ENCODE data around the gene MTHFSD. TPM values are rescaled to one million over a fixed set of nuclear protein-coding genes. Genes with fewer than 3 reads are reported as not detected.

Gene MTHFSD
- polyA plus RNA-seq, 1 of the 3 experiments (the other 2 are of a cell fraction) = 15.6 TPM

DNA sequence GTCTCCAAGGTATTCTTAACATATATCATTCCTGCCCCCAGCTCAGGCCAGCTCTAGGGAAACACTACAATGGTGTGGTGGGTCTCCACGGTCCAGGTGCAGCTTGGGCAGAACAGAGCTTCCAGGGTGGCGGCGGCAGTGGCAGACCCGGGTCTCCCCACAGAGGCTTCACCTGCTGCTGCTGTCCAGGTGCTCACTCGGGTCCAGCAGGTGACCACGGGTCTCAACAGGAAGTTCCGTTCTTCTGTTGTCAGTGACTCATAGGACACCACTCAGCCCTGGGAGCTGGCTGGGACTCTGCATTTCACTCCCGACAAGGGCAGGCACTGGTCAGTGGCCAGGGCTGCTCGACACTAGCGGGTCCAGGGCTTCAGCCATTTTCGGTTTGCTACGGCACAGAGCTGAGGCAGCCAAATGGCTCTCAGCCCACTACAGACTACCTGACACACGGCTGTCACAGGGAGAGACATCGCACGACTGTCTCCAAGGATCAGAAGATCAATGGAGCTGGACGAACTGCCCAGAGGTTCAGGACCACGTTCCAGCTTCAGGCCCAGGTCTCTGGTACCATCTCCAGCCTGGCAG is 16.7 kb downstream of the MTHFSD start:
- Histone ChIP-seq H3K79me2 (ENCODE audit: insufficient read depth) (no peaks in the 10 kb centered on the region), H3K4me1 (ENCODE audit: control insufficient read depth in 1 of 2, insufficient read depth in 2 of 2, low read depth in 1 of 2, low read length in 1 of 2) (no peaks in the 10 kb centered on the region), H3F3A (replicated peaks; ENCODE audit: insufficient read depth) (no peaks in the 10 kb centered on the region), H4K20me1 (ENCODE audit: insufficient read depth) (no peaks in the 10 kb centered on the region), H3K9ac (no peak overlapping the region), H3K36me3 (replicated peaks in 1 of 2; ENCODE audit: control insufficient read depth in 1 of 2, insufficient read depth in 2 of 2, low read length in 1 of 2) (peaks cover 20 to 59% of the 10 kb centered on the region in 2 experiments), H3K4me3 (ENCODE audit: low read depth in 2 of 2, low read length in 1 of 2) (no peak overlapping the region), H3K27me3 (ENCODE audit: insufficient read depth) (no peaks in the 10 kb centered on the region), H3K27ac (ENCODE audit: low read depth in 2 of 2, low read length in 1 of 2) (no peak overlapping the region), H3K9me3 (no peaks in the 10 kb centered on the region), H3K9me2 (no peaks in the 10 kb centered on the region), H2AFZ (ENCODE audit: low read depth) (no peak overlapping the region), H3K4me2 (no peak overlapping the region)
- DNase-seq = no peak
- 100% methylated on average over 3 of the region's 17 CpGs for WGBS (ENCODE audit: low lambda C conversion rate)
- ChIA-PET POLR2A (no interaction called here), CTCF (interaction anchor here (1.2 kb wide), 1 partner anchor 20 kb away, joined by 4 read pairs; no protein-coding TSS in a partner anchor)
- TF ChIP-seq TAF1 (IDR thresholded peaks at IDR 0.05; ENCODE audit: borderline replicate concordance, low read depth, low read length) (no peak), GATA2 (CRISPR knock-in tag; IDR thresholded peaks at IDR 0.05) (no peak), POLR2AphosphoS5 (IDR thresholded peaks at IDR 0.05; ENCODE audit: low read depth, low read length) (no peak), JUND (IDR thresholded peaks at IDR 0.05) (no peak), SIN3A (IDR thresholded peaks at IDR 0.05; ENCODE audit: borderline replicate concordance, low read depth, low read length) (no peak), ELF1 (IDR thresholded peaks at IDR 0.05) (no peak), CHD2 (IDR thresholded peaks at IDR 0.05; ENCODE audit: low read length, partially characterized antibody) (no peak), RCOR1 (IDR thresholded peaks at IDR 0.05; ENCODE audit: low read length) (no peak), MEF2A (IDR thresholded peaks at IDR 0.05; ENCODE audit: borderline replicate concordance, low read depth) (no peak), MXI1 (IDR thresholded peaks at IDR 0.05; ENCODE audit: low read depth, low read length) (no peak), FOXM1 (IDR thresholded peaks at IDR 0.05; ENCODE audit: low read depth) (no peak), EZH2phosphoT487 (IDR thresholded peaks at IDR 0.05; ENCODE audit: borderline replicate concordance, low read depth) (no peak), RFX5 (IDR thresholded peaks at IDR 0.05; ENCODE audit: low read length) (no peak), FOSL2 (IDR thresholded peaks at IDR 0.05; ENCODE audit: borderline replicate concordance, low read depth) (no peak)
- TF ChIP-seq, protein P1, sequence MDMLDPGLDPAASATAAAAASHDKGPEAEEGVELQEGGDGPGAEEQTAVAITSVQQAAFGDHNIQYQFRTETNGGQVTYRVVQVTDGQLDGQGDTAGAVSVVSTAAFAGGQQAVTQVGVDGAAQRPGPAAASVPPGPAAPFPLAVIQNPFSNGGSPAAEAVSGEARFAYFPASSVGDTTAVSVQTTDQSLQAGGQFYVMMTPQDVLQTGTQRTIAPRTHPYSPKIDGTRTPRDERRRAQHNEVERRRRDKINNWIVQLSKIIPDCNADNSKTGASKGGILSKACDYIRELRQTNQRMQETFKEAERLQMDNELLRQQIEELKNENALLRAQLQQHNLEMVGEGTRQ (IDR thresholded peaks at IDR 0.05; ENCODE audit: borderline replicate concordance, low read depth, low read length) = no peak
- TF ChIP-seq, protein P2, sequence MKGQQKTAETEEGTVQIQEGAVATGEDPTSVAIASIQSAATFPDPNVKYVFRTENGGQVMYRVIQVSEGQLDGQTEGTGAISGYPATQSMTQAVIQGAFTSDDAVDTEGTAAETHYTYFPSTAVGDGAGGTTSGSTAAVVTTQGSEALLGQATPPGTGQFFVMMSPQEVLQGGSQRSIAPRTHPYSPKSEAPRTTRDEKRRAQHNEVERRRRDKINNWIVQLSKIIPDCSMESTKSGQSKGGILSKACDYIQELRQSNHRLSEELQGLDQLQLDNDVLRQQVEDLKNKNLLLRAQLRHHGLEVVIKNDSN (IDR thresholded peaks at IDR 0.05; ENCODE audit: borderline replicate concordance, low read depth) = no peak
- TF ChIP-seq, protein P3, sequence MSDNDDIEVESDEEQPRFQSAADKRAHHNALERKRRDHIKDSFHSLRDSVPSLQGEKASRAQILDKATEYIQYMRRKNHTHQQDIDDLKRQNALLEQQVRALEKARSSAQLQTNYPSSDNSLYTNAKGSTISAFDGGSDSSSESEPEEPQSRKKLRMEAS (IDR thresholded peaks at IDR 0.05; ENCODE audit: low read depth) = no peak
- TF ChIP-seq, protein P4, sequence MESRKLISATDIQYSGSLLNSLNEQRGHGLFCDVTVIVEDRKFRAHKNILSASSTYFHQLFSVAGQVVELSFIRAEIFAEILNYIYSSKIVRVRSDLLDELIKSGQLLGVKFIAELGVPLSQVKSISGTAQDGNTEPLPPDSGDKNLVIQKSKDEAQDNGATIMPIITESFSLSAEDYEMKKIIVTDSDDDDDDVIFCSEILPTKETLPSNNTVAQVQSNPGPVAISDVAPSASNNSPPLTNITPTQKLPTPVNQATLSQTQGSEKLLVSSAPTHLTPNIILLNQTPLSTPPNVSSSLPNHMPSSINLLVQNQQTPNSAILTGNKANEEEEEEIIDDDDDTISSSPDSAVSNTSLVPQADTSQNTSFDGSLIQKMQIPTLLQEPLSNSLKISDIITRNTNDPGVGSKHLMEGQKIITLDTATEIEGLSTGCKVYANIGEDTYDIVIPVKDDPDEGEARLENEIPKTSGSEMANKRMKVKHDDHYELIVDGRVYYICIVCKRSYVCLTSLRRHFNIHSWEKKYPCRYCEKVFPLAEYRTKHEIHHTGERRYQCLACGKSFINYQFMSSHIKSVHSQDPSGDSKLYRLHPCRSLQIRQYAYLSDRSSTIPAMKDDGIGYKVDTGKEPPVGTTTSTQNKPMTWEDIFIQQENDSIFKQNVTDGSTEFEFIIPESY (IDR thresholded peaks at IDR 0.05; ENCODE audit: borderline replicate concordance, low read depth) = no peak
